NCI-H2196 (cell line): ENCODE measurements around the gene TADA2B.

Experiments used
- DNase-seq: peaks from one replicate; lab custom pipeline; 2025; ENCODE audit not compliant: unreplicated experiment; lab: John Stamatoyannopoulos, UW

TADA2B gene

DNA sequence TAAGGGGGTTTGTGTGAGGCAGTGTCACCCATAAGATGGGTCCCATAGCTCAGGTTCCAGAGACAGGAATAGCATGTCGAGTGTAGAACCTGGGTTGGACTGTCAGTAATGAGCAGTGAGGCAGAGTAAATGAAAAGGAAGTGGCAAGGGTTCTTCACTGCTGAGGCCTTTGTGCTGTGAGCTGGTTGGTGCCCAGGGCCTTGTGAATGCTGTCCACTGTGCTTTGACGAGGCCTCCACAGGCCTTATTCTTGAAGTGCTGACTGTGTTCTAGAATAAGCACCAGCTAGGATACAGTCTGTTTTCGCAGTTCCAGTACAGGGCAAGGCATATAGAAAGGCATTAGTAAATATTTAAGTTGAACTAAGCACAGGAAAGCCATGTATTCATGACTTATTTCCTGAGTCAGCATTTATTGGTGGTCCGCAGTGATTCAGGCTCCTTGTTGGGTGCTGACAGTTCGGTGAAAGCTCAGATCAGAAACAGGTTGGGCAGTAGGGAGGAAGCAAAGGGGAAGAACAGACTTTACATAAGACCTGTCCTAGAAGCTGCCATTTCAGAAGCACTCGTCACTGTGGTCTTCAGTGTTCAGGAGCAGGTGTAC is 25.6 kb upstream of the TADA2B start:
- no peak for DNase-seq

DNA sequence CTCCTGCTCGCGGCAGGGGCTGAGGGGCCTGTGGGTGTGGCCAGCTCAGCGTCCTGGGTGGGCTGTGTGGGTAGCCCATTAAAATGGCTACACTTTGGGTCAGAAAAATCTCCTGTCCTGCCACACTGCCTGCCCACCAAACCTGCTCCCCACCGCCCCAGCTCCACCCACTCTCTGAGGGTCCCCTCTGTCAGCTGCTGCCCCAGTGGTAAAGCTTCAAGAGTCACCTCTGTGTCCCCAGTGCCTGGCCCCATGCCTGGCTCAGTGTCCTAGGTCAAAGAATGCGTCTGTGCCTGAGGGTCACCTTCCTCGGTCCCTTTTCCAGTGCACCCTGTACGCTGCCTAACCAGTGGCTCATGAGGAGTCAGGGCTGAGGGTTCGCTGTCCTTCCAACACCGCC is 24.9 kb upstream of the TADA2B start:
- no peak for DNase-seq

DNA sequence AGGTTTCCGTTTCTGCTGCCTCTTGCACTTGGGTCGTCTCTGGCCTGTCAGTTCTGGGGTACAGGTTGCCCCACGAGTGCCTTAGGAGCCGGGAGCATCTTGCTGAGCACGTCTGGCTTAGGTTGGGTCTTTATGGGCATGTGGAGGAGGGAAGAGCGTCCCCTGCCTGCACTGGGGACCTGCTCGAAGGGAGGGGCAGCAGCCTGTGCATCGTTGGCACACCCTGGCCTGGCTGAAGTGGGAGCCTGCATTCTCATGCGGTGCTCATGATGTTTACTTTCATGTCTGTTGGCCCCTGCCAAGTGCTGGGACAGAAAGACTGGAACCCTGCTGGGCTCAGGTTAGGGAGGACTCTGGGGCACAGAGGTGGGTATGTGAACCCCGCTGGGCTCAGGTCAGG is 23.8 kb upstream of the TADA2B start:
- DNase-seq = no peak

DNA sequence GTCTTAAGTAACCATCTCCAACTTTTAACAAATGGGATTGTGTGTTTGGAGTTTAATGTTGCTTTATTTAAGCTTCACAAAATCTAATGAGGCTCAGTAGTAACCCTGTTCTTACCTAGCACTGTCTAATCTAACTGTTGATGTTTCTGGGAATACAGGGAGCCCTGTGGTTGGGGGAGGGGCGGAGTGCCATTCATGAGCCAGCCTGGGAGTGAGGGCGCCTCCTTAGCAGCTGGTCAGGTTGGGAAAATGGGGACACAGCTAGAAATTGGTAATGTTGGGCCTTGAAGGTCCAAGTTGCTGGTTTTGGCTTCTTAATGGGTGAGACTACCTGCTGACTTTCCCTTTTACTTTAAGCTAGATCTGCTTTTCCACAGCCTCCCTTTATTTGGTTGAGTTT is 22.9 kb upstream of the TADA2B start:
- DNase-seq = no peak

DNA sequence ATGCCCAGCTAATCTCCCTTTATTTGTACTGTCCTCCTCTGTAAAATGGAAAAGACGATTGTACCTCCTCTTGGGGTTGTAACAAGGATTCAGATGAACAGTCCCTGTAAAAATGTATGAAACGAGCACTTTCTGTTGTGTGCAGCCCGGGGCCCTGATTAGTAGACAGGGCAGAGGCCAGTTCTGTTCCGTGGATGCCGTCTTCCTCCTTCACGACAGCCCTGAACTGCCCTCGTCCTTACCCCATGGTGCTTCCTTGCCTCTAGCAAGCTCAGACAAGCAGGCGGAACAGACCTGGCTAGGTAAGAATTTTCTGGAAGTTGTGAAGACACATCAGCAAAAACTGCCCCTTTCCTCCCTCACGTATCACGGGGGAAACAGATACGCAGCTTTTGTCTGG is 22.3 kb upstream of the TADA2B start:
- no peak for DNase-seq

DNA sequence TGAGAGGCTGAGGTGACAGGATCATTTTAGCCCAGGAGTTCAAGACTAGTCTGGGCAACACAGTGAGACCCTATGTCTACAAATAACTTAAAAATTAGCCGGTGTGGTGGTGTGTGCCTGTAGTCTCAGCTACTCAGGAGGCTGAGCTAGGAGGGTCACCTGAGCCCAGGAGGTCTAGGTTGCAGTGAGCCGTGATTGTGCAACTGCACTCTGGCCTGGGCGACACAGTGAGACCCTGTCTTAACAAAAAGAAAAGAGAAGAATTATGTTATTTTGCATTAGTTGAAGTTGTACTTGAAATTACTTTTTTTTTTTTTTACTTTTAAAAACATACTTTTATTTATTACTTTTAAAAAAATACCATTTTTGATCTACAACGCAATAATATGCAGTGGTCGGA is 21.8 kb upstream of the TADA2B start:
- DNase-seq = no peak

DNA sequence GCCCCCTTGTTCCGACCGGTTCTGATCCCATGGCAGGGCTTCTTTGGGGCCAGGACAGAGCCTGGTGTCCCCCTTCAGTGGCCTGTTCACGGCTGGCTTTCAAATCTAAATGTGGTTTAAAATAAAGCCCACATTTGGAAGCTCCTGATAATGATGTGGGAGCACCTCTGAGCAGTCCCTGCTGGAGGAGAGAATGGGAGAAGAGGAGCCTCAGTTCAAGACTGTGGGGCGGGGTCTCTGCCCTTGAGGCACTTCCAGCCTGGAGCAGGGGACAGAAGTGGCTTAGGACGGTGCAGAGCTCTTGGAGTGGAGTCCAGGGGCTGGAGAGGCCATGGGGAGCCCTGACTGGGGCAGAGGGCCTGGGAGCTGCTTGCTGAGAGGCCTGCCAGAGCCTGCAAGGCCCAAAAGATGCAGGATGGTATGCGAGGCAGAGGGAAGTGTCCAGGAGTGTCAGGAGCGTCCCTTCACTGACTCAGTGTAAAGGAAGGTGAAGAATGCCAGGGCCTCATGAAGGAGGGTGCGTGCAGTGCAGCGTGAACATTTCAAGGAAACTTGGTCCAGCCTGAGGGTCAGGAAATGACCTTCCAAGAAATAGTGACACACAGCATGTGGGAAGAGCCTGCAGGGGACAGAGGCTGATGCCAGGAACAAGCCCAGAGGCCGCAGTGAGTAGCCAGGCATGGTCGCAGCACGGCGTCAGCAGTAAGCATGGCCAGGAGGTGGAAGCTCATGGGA is 21.1 kb upstream of the TADA2B start:
- no peak for DNase-seq

DNA sequence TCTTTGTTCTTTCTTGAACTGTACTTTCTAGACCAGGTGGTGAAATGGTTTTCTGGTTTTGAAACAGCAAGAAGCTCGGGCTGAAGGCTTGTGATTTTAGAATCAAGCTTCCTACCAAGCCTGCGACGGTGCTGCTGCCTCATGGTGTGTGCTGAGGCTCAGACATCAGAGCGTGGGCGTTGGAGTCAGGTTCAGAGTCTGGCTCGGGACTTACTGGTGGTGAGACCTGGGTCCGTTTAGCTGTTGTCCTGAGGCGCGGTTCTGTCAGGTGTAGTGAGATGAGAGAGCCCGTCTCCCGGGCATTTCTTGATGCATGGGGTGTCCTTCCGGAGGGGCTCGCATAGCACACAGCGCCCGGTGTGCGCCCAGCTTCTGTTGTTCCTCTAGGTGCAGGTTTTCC is 19.7 kb upstream of the TADA2B start:
- no peak for DNase-seq

DNA sequence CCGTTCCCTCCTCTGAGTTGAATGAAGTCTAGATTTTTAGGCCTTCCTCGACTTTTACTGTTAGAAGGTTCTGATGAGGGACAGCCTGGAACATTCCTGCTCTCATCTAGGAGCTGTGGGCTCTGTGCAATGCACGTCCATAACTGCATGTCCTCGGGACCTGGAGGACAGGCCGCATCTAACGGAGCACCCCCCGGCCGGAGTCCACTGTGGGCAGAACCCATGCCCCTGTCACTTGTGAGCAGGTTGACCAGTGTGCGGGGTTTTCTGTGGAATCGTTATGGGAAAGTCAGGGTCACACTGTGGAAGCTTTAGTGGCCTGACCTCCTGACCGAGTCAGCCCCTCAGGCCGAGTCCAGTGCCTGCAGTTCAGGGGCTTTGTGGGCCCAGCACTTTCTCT is 19.3 kb upstream of the TADA2B start:
- no peak for DNase-seq

DNA sequence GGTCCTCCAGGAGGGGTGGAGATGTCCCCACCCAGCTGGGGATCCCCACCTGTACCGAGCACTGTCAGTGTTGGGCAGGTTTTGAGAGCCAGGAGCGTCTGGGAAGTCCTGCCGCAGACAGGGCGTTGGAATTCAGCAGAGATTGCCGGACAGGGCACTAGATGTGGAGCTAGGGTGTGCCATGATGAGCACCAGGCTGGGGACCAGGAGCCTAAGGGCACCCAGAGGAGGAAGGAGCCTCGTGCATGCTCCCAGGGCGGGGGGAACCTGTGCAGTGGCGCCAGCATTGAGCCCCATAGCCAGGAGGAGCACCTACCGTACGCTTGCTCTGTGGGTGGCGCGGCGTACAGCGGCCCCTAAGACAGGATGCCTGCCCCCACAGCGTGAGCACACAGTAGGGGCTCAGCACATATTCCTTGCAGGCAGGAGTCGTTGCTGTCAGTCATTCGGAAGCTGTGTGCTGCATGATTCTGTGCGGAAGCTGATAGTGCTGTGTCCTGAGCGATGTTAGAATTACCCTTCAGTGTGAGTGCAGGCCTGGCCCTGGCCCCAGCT is 18.8 kb upstream of the TADA2B start:
- DNase-seq = no peak

DNA sequence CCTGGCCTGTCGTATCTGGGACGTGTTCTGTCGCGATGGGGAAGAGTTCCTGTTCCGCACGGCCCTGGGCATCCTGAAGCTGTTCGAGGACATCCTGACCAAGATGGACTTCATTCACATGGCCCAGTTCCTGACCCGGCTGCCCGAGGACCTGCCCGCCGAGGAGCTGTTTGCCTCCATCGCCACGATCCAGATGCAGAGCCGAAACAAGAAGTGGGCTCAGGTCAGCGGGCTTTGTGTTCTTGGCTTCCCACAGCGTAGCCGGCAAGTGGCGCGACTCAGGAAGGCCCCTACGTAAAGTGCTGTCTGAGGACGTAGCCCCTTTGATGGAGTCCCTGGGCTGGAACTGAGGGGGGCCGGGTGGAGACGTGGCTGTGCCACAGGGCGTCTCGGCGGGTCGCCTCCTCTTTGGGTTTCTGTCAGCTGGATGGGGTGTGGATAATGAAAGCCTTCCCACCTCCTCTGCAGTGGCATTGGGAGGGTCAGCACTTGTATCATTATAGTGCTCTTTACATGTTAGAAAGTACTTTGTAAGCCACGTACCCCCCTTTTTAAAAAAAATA is 18.1 kb upstream of the TADA2B start:
- DNase-seq = no peak

DNA sequence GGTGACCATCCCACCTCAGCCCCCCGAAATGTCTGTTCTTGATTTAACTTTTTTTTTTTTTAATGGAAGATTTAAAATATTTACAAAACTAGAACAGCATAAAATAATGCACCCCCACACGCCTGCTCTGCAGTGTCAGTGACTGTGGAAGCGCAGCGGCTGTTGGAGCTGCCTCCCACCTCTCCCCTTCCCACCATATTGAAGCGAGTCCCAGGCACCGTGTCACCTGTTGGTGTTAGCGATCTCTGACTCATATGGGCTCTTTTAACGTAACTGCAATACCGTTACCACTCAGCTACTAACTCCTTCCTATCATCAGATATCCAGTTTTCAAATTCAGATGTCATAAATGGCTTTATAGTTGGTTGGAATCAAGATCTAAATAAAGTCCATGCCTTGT is 17.1 kb upstream of the TADA2B start:
- DNase-seq = no peak

DNA sequence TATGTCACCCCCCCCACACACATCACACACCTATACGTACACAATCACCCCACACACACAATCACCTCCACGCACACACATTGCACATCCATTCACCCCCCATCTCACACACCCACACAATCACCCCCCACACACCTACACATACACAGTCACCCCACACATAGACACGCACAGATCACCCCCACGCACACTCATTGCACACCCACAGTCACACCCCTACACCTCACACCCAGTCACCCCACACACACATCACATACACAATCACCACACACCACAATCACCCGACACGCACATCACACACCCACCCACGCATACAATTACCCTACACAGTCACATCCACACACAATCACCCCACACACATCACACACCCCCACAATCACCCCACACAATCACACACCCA is 15.9 kb upstream of the TADA2B start:
- no peak for DNase-seq

DNA sequence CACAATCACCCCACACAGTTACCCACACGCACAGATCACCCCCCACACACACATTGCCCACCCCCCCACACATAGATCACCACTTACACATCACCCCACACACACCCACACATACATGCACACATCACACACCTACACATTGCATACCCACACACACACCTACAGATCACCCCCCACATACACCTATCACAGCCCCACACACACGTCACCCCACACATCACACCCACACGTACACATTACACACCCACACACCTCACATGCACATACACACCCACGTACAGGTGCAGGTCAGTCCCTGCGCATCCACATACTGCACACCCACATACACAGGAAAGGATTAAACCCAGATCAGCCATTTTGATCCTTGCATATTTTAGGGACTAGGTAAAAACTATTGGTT is 15.3 kb upstream of the TADA2B start:
- DNase-seq = no peak

DNA sequence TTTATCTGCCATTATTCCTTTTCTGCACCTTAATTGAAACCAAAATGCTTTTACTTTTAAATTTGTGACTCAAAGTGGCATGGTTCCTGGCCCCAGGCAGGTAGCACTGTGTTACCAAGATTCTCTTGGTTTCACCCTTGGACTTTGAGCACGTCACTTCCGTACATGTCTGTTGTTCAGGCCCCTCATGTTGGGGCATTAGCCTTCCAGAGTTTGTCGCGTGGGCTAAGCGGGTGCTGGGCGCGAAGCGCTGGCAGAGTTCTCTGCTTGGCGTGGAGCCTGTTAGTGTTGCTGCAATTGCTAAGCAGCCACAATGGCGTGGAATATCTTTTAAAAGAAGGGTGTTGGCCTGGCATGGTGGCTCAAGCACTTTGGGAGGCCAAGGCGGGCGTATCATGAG is 14.0 kb upstream of the TADA2B start:
- no peak for DNase-seq

DNA sequence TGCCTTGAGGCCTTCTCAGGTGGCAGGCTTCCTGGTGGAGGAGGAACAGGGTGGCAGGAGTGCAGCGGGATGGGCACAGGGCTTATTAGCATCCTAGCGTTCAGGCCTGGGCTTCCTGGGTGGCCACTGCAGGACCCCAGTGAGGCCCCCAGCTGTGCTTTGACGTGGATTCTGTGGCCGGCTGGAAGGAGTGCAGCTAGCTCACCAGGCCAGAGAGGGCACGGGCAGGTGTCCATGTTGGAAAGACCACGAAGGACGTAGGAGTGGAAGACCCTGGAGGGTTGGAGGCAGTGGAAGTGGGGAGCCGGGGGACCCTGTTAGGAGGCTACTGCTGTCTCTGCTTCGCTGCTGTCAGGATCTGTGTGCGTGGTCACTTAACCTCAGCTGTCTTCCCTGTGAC is 13.3 kb upstream of the TADA2B start:
- no peak for DNase-seq

DNA sequence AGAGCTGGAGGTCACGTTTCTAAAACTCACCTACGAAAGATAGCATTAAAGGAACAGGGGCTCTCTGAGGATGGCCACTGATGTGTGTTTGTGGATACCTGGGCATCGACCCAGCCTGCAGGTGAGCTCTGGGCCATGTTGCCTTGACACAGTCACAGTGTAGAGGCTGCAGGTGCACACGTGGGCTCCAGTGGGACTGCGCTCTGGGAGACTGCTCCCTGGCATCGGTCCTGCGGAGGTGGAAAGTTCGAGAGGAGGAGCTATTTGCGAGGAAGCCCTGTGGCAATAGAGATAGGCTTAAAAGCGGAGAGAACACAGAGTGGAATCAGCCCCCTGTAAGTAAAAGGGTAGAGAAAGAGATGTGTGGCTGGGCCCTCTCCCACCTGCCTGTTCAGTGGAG is 12.3 kb upstream of the TADA2B start:
- DNase-seq = no peak

DNA sequence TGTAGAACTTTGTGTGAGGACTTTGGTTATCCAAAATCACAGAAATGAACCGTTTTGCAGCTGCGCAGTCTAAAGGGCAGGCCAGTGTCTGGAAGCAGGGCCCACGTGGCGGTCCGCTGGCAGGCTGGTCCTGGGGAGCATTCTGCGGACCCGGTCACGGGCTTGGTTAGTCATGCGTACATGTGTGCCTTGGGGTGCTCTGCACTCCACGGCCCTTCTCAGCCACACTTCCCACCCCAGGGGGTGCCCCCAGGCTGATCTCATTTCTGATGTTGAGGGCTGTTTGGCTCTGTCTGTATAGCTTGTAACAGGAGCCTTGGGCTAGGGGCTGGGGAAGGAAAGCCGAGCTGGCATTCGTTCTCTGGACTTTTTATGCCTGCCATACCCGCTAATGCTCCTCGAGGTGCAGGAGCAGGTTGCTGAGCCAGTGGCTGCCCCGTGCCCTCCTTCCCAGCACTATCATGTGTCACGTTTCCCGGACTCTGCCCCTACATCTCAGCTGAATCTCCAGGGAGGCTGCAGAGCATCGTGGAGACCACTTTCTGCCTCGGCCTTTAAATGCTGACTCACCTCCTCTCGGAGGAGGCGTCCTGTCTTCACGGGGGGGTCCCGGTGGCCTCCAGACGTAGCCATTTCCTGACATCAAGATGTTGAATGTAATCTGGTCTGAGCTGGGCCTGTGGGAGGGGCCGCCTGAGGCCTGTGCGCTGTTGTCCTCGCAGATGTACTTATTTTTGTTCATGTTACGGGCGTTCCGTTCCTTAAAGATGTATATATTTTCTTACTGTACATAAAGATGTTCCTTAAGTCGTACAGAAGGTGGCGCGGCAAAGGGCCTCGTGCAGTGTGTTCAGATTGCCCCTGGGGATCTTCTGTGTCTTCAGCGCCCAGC is 11.4 kb upstream of the TADA2B start:
- DNase-seq = no peak

DNA sequence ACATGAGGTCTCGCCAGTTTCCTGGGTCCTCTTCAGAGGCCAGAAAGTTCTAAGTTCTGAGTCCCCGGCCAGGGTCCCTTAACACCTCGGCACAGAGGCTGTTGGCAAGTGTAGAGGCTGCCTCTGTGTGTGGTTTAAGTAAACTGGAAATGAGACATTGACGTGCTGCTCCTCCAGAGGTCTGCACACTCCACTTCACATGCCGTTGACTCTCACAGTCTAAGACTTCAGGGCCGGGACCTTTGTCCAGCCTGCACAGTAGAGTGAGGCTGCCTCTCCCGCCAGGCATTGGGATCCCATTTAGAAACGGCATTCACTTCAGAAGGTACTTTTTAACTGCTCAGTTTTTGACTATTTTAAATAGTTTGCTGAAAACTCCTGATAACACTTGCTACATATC is 10.6 kb upstream of the TADA2B start:
- no peak for DNase-seq

DNA sequence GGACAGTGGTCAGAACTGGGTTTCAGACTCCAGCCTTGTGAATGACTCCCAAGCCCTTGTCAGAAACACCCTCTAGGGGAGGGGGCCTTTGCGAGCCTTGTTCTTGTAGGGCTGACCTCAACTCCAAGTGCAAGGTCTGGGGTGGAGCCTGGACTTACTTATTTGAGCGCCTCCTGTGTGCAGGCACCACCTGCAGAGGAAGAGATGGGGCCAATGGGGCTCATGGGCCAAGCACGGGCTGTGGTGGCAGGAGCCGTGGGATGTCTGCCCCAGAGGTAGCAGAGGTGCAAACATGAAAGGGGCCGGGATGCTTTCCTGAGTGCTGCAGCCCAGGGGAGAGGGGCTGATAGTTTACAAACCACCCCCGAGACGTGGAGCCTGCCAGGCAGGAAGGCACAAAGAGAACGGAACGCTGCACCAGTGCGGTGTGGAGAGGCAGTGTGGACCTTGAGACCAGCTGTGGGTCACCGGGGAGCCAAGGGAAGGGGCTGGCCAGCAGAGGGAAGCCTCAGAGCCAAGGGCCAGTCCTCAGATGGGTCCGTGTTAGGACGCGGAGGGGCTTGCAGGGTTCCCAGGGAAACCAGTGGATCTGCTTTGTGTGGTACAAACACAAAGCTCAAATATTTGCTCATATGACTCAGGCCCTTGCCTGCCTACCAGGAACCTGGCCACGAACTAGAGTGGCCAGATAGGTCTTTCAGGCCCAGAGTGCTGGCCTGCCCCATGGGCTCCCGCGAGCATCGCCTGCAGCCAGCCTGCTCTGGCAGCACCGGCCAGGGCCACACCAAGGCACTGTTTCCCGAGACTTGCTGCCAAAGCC is 8.7 kb upstream of the TADA2B start:
- DNase-seq = peak; percentile 40

DNA sequence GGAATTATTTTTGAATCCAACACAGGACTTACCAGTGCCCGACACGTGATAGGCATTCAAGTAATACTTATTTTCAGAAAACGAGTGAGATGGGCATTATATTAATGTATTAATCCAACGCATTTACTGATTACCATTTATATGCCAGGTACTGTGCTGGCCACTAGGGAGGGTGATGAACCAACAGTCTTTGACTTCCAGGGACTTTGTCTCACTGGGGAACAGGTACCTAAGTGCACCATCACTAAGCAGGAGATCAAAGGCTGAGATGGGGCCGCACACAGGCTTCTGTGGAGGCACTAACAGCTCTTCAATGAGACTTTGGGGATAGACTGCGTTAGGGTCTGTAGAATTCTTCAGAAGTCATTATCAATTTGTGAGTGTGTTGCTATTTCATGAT is 5.7 kb upstream of the TADA2B start:
- no peak for DNase-seq
